Measurements from ENCODE around the gene KLRC4.

- TF ChIP-seq RAD21 (conservative IDR thresholded peaks at IDR 0.05) (no peak), SMC3 (conservative IDR thresholded peaks at IDR 0.05; ENCODE audit: poor library complexity) (no peak), CTCF (IDR thresholded peaks at IDR 0.05; ENCODE audit: poor library complexity, severe bottlenecking) (no peak), EZH2 (IDR thresholded peaks at IDR 0.05; ENCODE audit: borderline replicate concordance, insufficient read depth, low read length, poor library complexity, severe bottlenecking) (no peak), TAF1 (IDR thresholded peaks at IDR 0.05; ENCODE audit: low read depth) (no peak), EP300 (conservative IDR thresholded peaks at IDR 0.05; ENCODE audit: poor library complexity, severe bottlenecking) (no peak), POLR2AphosphoS5 (IDR thresholded peaks at IDR 0.05) (no peak)
- TF ChIP-seq, protein P1, sequence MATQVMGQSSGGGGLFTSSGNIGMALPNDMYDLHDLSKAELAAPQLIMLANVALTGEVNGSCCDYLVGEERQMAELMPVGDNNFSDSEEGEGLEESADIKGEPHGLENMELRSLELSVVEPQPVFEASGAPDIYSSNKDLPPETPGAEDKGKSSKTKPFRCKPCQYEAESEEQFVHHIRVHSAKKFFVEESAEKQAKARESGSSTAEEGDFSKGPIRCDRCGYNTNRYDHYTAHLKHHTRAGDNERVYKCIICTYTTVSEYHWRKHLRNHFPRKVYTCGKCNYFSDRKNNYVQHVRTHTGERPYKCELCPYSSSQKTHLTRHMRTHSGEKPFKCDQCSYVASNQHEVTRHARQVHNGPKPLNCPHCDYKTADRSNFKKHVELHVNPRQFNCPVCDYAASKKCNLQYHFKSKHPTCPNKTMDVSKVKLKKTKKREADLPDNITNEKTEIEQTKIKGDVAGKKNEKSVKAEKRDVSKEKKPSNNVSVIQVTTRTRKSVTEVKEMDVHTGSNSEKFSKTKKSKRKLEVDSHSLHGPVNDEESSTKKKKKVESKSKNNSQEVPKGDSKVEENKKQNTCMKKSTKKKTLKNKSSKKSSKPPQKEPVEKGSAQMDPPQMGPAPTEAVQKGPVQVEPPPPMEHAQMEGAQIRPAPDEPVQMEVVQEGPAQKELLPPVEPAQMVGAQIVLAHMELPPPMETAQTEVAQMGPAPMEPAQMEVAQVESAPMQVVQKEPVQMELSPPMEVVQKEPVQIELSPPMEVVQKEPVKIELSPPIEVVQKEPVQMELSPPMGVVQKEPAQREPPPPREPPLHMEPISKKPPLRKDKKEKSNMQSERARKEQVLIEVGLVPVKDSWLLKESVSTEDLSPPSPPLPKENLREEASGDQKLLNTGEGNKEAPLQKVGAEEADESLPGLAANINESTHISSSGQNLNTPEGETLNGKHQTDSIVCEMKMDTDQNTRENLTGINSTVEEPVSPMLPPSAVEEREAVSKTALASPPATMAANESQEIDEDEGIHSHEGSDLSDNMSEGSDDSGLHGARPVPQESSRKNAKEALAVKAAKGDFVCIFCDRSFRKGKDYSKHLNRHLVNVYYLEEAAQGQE (IDR thresholded peaks at IDR 0.05; ENCODE audit: borderline replicate concordance) = no peak
These were observed 20.7 kb downstream of the KLRC4 start for GRCh38 chr12:10388624-10389413.
